Stimulated activated CD4-positive, alpha-beta T cell treated with anti-CD3 and anti-CD28 coated beads, Interleukin-1b, Interleukin-23, amount 100 ng/mL, for 1 hour (primary cell): ENCODE data around the gene ZNF23.

Source experiments
- DNase-seq, 2 donors: peaks; one replicate each; pipeline ENCODE4 v3.0.0-alpha.2; 2020; ENCODE audit warnings: low read depth in 2 of 2

ZNF23 gene

GRCh38 chr16:71472051-71472450, 10.0 kb upstream of the ZNF23 start:
- DNase-seq: no peak

- no peak for DNase-seq
Observed at GRCh38 chr16:71467810-71468209, 5.8 kb upstream of the ZNF23 start.

- DNase-seq: no peak
Observed at GRCh38 chr16:71464231-71464630, 2.2 kb upstream of the ZNF23 start.

GRCh38 chr16:71460941-71461340, 1.1 kb downstream of the ZNF23 start:
- DNase-seq: no peak

- DNase-seq: no peak
Observed at GRCh38 chr16:71460236-71460635, 1.8 kb downstream of the ZNF23 start.

GRCh38 chr16:71459510-71459909, 2.5 kb downstream of the ZNF23 start:
- no peak for DNase-seq

- DNase-seq: no peak
Observed at GRCh38 chr16:71456801-71457200, 5.2 kb downstream of the ZNF23 start.

GRCh38 chr16:71453036-71453435, 9.0 kb downstream of the ZNF23 start:
- DNase-seq: no peak

- DNase-seq: no peak
Observed at GRCh38 chr16:71449020-71449419, 13.0 kb downstream of the ZNF23 start.

GRCh38 chr16:71448274-71448866, 13.7 kb downstream of the ZNF23 start:
- DNase-seq: no peak

GRCh38 chr16:71443714-71444113, 18.3 kb downstream of the ZNF23 start:
- no peak for DNase-seq

GRCh38 chr16:71442051-71442440, 20.0 kb downstream of the ZNF23 start, which contains the start of gene TLE7:
TLE7 (minus strand) TSS chr16:71442054; CDS start chr16:71433324, 8,730 bp downstream.
- no peak for DNase-seq

- DNase-seq: no peak
Observed at GRCh38 chr16:71441348-71442050, 20.5 kb downstream of the ZNF23 start.

- DNase-seq: no peak
Observed at GRCh38 chr16:71440669-71441347, 21.2 kb downstream of the ZNF23 start.

GRCh38 chr16:71439523-71439922, 22.5 kb downstream of the ZNF23 start:
- DNase-seq: no peak

GRCh38 chr16:71436473-71436872, 25.6 kb downstream of the ZNF23 start:
- DNase-seq: no peak

- DNase-seq: no peak
Observed at GRCh38 chr16:71432906-71433305, 29.1 kb downstream of the ZNF23 start.

GRCh38 chr16:71431991-71432390, 30.1 kb downstream of the ZNF23 start:
- DNase-seq: no peak

- no peak for DNase-seq
Observed at GRCh38 chr16:71431176-71431575, 30.9 kb downstream of the ZNF23 start.

- DNase-seq: no peak
Observed at GRCh38 chr16:71430744-71431143, 31.3 kb downstream of the ZNF23 start.

GRCh38 chr16:71429581-71429980, 32.5 kb downstream of the ZNF23 start:
- no peak for DNase-seq

- no peak for DNase-seq
Observed at GRCh38 chr16:71428883-71429282, 33.2 kb downstream of the ZNF23 start.

- DNase-seq: no peak
Observed at GRCh38 chr16:71428385-71428784, 33.7 kb downstream of the ZNF23 start.
